ENCODE data around the gene CAMTA1. TPM values are rescaled to one million over a fixed set of nuclear protein-coding genes. Genes with fewer than 3 reads are reported as not detected.

Gene CAMTA1
- total RNA-seq, 1 donor from 2014 or later = 109 TPM

DNA sequence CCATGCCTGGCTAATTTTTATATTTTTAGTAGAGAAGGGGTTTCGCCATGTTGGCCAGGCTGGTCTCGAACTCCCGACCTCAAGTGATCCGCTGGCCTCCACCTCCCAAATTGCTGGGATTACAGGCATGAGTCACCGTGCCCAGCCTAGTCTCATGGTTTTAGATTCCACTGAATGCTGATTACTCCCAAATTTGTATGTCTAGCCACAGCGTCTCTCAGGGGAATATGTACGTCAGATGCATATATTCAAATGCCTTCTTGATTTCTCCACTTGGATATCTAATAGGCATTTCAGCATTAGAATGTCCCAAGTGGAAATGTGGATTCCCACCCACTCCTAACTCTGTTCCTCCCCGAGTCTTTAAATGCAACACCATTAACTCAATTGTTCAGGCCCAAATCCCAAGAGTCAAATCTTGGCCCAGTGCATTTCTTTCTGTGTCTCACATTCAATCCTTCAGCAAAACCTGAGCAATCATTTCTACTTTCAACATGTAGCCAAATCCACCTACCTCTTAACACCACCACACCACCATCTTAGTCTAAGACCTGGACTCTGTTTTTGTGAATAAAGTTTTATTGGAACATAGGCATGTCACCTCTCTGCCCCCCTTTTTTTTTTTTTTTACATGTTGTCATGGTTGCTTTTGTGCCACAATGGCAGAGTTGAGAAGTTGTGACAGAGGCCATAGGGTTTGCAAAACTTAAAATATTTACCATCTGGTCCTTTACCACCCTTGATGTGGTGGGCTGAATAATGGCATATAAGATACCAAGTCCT, 9.8 kb upstream of the CAMTA1 start:
- H3K36me3 Mint-ChIP-seq (ENCODE audit: low read depth) = no peaks in the 10 kb centered on the region
- H3K27ac Mint-ChIP-seq (ENCODE audit: unreplicated experiment) = no peak overlapping the region
- no peaks in the 10 kb centered on the region for H3K9me3 Mint-ChIP-seq
- H3K4me1 Mint-ChIP-seq = peaks cover 26% of the 10 kb centered on the region
- no peaks in the 10 kb centered on the region for H3K27me3 Mint-ChIP-seq (ENCODE audit: low read depth)
- no peak overlapping the region for H3K4me3 Mint-ChIP-seq
- TF ChIP-seq, protein P1, sequence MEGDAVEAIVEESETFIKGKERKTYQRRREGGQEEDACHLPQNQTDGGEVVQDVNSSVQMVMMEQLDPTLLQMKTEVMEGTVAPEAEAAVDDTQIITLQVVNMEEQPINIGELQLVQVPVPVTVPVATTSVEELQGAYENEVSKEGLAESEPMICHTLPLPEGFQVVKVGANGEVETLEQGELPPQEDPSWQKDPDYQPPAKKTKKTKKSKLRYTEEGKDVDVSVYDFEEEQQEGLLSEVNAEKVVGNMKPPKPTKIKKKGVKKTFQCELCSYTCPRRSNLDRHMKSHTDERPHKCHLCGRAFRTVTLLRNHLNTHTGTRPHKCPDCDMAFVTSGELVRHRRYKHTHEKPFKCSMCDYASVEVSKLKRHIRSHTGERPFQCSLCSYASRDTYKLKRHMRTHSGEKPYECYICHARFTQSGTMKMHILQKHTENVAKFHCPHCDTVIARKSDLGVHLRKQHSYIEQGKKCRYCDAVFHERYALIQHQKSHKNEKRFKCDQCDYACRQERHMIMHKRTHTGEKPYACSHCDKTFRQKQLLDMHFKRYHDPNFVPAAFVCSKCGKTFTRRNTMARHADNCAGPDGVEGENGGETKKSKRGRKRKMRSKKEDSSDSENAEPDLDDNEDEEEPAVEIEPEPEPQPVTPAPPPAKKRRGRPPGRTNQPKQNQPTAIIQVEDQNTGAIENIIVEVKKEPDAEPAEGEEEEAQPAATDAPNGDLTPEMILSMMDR (conservative IDR thresholded peaks at IDR 0.05) = no peak
- DNase-seq (ENCODE audit: low read depth, low spot score) = no peak

DNA sequence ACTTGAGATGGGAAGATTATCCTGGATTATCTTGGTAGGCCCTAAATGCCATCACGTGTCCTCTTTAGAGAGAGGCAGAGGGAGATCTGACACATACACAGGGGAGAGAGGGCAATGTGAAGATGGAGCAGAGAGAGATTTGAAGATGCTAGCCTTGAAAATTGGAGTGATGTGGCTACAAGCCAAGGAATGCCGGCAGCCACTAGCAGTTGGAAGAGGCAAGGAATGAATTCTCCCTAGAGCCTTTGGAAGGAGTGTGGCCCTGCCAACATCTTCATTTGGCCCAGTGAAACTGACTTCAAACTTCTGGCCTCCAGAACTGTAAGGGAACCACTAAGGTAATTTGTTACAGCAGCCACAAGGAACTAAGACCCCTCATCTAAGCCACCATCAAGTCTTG, 8.9 kb upstream of the CAMTA1 start:
- no peak overlapping the region for H3K27ac Mint-ChIP-seq (ENCODE audit: unreplicated experiment)
- H3K9me3 Mint-ChIP-seq = no peaks in the 10 kb centered on the region
- no peak for DNase-seq (ENCODE audit: low read depth, low spot score)
- H3K4me3 Mint-ChIP-seq = peak overlapping the region; percentile 2
- H3K4me1 Mint-ChIP-seq = peaks cover 17% of the 10 kb centered on the region
- TF ChIP-seq, protein P1 (conservative IDR thresholded peaks at IDR 0.05) = no peak
- H3K36me3 Mint-ChIP-seq (ENCODE audit: low read depth) = no peaks in the 10 kb centered on the region
- no peaks in the 10 kb centered on the region for H3K27me3 Mint-ChIP-seq (ENCODE audit: low read depth)

- H3K36me3 Mint-ChIP-seq (ENCODE audit: low read depth) = no peaks in the 10 kb centered on the region
Measured at GRCh38 chr1:6776895-6777294, 8.4 kb upstream of the CAMTA1 start.

GRCh38 chr1:6777813-6778212, 7.4 kb upstream of the CAMTA1 start:
- Mint-ChIP-seq H3K4me3 (no peak overlapping the region), H3K36me3 (ENCODE audit: low read depth) (no peaks in the 10 kb centered on the region), H3K9me3 (no peaks in the 10 kb centered on the region), H3K27ac (ENCODE audit: unreplicated experiment) (no peak overlapping the region), H3K27me3 (ENCODE audit: low read depth) (no peaks in the 10 kb centered on the region), H3K4me1 (peaks cover 5% of the 10 kb centered on the region)
- no peak for DNase-seq (ENCODE audit: low read depth, low spot score)
- TF ChIP-seq, protein P1 (conservative IDR thresholded peaks at IDR 0.05) = no peak

More at GRCh38 chr1:6776895-6777294, 8.4 kb upstream of the CAMTA1 start:
- H3K4me3 Mint-ChIP-seq = peak overlapping the region; percentile 2
- H3K4me1 Mint-ChIP-seq = peaks cover 12% of the 10 kb centered on the region
- no peak overlapping the region for H3K27ac Mint-ChIP-seq (ENCODE audit: unreplicated experiment)
- TF ChIP-seq, protein P1 (conservative IDR thresholded peaks at IDR 0.05) = no peak
- no peaks in the 10 kb centered on the region for H3K9me3 Mint-ChIP-seq
- no peak for DNase-seq (ENCODE audit: low read depth, low spot score)
- no peaks in the 10 kb centered on the region for H3K27me3 Mint-ChIP-seq (ENCODE audit: low read depth)

- Mint-ChIP-seq H3K4me1 (peaks cover 10% of the 10 kb centered on the region), H3K4me3 (no peak overlapping the region), H3K27me3 (ENCODE audit: low read depth) (no peaks in the 10 kb centered on the region), H3K9me3 (no peaks in the 10 kb centered on the region), H3K36me3 (ENCODE audit: low read depth) (no peaks in the 10 kb centered on the region), H3K27ac (ENCODE audit: unreplicated experiment) (no peak overlapping the region)
- no peak for DNase-seq (ENCODE audit: low read depth, low spot score)
- TF ChIP-seq, protein P1 (conservative IDR thresholded peaks at IDR 0.05) = no peak
Measured at GRCh38 chr1:6779089-6779805, 6.0 kb upstream of the CAMTA1 start.

Measured in neural crest cell (in vitro differentiated cells).